ENCODE measurements around the gene TMEM179.

The TMEM179 gene

DNA sequence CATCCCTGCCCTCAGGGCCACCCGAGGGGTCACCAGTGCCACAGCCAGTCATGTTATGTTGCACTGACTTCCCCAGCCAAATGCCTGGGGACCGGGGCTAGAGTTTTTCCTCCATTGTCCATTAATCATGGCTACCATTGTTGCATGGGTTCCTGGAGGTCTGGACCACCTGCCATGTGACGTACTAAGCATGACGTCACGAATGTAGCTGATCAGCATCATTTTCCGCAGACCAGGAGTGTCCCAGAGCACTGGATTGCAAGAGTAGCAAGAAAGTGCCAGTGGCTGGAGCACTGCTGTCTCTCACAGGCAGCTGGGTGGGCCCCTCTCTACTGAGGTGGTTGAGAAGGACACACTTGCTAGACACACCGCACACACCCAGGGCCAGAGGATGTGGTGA lies 31.9 kb downstream of the TMEM179 start:
- no peak for DNase-seq (ENCODE audit: low read depth in 2 of 2, low spot score in 1 of 2)

DNA sequence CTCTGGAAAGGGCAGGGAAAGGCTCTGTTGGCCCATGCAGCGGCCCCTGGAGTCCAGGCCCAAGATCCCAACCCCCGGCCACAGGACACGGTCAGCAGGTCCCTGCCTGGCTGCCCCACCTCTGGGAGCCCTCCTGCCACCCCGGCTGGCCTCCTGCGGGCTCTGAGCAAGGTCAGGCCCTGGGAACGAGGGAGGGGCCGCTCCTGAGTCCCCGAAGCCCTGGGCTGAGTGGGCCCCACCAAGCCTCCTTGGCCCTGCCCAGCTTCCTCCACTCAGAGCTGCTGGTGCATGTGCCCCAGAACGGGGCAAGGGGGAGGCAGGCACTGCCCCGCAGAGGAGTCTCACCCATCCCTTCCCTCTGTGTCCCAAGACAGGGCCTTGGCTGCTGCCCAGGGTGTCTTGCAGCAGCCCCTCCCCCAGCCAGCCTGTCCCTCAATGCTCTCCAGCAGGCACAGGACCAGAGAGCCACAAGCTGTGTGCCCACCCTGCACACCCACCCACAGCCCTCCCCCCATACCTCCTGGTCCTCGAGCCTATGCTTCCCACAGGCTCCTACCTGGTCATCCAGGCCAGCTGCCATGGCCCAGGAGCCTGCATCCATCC lies 32.4 kb downstream of the TMEM179 start:
- DNase-seq (ENCODE audit: low read depth in 2 of 2, low spot score in 1 of 2) = no peak

DNA sequence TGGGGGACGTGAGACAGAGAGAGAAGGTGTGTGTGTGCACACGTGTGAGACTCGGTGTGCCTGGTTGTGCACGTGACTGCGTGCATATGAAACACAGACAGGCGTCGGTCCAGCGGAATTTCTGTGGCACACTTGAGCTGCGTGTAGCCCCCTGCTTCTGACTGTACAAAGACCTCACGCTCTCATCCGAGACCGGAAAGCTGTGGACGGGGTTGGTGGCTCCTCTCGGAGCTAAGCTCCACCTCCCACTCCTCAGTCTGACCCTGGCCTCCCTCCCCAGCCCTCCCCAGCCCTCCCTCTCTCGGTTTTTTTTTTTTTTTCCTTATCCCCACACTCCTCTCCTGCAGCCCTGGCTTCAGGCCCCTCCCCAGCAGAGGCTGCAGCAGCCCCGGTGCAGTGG lies 33.3 kb downstream of the TMEM179 start:
- DNase-seq (ENCODE audit: low read depth in 2 of 2, low spot score in 1 of 2) = no peak

DNA sequence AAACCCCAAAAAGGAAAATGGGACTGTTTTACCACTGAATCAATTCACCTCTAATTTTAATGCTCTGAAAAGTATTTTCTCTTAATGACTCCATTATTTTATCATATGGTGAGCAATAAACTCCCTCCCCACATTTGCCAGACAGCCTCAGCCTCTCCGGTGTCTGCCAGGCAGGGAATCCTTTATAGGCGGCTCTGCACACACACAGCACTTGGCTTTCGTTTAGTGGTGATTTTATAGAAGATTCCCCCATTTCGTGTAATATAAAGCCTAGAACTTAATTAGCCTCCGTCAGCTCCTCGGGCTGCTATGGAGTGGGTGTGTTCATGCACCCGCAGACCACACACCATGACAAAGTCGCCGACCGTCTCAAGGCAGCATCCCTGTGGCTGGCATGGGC lies 35.1 kb downstream of the TMEM179 start:
- DNase-seq (ENCODE audit: low read depth in 2 of 2, low spot score in 1 of 2) = no peak

DNA sequence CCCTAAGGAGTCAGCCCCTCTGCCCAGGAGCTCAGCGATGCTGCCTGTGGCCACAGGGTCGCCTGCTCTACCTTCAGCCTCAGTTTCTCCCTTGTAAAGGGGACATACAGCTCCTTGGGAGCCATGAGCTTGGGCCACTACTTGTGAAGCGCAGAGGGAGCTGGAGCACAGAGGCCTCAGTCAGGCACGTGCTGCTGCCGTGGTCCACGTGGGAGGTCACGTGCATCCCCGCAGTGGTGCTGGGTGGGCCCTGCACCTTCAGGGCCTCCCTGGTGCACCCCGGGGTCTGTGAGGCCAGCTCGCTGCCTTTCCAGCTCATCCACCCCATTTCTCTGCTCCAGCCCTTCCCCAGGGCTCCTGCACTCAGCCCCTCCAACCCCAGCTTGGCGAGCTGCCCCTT lies 36.0 kb downstream of the TMEM179 start:
- no peak for DNase-seq (ENCODE audit: low read depth in 2 of 2, low spot score in 1 of 2)

DNA sequence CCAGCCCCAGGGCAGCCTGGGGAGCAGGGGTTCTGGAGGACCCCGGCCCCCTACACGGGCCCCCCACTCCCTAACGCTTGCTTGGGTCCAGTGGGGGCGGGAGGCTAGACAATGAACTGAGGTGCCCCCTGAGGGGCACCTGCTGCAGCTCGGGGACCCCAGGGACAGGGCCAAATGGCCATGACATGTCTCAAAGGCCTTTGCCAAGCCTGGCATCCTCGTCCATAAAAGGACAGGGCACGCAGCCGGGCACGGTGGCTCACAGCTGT lies 36.7 kb downstream of the TMEM179 start:
- no peak for DNase-seq (ENCODE audit: low read depth in 2 of 2, low spot score in 1 of 2)

DNA sequence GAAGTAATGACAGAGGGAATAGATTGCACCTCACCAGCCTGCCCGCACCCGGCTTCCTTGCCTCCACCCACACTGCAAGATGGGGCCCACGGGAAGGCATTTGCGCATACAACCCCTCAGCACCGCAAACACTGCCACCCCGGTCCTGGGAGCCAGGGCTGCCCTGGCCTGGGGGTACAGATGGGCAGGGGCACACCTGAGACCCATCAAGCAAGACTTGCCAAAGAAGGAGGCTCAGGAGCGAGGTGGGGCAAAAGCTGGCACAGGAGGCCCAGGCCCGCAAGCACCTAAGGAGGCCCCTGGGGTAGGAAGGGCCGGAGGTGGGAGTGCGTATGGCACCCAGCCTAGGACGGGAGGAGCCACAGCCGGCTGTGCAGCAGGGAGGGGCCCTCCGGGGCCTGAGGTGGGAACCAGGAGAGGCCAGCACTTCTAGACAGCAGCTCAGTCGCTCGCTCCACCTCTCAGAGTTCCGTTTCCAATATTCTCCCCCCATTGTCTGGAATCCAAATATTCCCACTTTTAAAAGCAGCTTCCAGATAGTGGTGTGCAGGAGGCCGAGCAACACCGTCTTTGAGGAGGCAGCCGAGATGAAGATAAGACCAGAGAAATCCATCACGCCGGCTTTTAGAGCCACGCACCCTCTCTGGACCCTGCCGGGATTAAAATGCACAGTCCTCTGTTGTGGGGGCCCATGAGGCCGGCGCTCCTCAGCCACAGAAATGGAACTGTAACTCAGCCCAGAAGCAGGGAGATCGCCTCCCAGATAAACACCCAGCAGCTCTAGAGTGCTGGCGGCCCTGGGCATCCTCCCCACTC lies 37.2 kb downstream of the TMEM179 start:
- DNase-seq (ENCODE audit: low read depth in 2 of 2, low spot score in 1 of 2) = no peak

DNA sequence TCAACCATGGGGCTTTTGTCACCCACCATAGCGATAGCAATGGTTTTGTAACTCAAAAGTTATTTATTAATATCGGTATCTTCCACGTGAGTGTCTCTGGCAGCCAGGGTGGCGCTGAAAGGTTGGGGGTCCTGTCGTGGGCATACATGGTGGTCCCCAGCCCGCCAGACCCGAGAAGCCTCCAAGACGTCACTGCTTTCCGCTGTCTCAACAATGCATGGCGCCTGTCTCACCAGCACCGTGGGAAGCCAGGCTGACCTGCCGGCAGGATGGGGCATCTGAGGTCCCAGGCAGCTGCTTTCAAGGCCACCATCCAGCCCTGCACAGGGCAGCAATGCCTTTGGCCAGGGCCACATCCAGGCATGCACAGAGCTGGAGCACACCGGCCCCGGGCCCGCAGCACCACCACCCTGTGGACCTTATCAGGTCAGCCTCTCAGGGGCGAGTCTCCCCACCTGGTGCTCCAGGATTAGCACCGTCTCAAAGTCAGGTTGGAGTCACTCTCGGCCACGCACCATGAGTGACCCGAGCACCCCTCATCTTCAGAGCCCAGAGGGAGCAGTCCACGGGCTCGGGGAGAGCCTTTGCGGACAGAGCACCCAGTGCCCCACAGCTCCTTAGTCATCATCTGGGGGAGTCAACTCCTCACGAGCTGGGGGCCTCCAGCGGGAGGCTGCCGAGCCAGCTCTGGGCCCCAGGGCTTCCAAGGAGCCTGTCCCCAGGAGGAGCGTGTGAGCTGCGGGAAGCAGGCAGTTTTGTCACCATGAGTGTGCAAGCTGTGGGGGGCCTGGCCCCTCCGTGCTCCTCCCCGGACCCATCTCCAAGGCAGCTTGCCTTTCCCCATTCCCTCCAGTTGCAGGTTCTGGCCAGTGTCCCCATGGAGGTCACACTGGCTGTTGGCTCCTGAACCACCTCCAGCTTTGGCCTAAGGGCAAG lies 39.6 kb downstream of the TMEM179 start:
- no peak for DNase-seq (ENCODE audit: low read depth in 2 of 2, low spot score in 1 of 2)

DNA sequence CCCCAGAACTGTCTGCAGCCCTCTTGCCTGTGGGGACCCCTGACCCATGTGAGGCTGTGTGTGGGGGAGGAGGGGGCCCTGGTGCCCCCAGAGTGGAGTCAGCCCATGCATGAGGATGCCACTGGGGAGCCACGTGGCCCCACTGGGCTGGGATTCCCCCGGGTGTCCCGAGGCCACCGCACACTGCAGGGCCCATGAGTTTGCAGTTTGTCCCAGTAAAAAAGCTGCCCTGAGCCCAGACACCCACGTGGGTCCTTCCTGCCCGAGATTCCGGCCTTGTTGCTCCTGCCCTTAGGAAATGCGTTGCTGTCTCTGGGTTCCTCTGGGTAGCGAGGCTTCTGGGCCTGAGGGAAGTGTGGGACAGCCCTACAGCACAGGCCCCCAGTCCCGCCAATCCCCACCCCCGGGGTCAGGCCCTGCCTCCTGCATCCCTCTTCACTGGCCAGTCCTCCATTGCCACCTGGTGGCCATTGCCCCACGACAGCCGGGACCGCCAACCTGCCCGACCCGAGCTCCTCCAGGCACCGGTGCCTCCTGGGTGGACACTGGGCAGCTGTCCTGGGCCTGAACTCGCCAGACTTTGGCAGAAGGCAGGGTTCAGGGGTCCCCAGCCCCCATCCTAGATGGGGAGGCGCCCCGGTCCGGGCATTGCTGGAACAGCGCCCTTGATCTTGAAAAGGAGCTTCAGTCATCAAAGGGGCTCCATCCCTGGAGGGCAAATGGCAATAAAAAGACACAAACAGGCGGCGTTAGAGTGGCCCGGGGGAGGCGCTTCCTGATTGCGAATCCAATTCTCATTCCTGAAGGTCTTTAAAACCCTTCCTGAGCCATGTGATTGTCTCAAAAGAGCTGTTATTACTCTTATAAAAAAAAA lies 40.6 kb downstream of the TMEM179 start:
- DNase-seq (ENCODE audit: low read depth in 2 of 2, low spot score in 1 of 2) = peak; percentile 20 to 34

DNA sequence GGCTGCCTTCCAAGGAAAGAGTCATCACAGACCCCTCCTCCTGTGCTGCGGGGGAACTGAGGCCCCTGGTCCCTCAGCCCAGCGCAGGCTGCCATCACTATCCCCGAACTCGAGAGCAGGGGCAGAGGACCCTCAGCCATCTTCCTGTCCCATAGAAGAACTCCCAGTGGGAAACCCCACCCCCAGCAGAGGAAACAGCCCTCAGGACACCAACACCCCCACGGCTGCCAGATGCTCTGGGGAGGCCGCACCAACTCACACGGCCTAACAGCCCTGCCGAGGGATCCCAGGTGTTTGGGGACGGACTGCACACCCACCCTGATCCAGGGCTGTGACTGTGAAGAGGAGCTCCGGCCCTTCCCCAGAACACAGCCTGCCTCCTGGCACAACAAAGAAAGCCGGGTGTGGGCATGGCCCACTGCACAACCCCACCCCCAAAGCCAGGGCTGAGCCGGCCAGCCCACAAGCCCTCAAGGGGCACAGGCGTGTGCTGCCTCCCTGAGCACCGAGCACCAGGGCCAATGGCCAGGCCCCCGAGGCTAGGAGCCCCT lies 41.3 kb downstream of the TMEM179 start:
- DNase-seq (ENCODE audit: low read depth in 2 of 2, low spot score in 1 of 2) = no peak

DNA sequence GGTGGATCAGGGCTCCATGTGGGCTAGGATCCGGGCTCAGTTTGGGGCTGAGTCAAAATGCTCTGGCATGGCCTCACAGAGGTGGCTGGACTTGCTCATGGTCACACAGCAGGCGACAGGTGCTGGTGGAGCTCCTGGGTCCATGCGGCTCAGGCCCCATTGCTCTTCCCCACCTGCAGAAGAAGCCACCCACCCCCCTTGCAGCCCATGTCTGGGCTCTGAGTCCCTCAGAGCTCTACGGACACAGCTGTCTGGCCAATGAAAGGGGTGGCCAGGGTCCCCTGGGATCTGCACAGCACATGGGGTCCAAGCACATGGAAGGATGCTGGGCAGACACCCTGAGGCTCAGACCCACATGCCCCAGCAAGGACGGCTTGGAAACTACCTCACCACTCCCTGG lies 42.0 kb downstream of the TMEM179 start:
- DNase-seq (ENCODE audit: low read depth in 2 of 2, low spot score in 1 of 2) = no peak

DNA sequence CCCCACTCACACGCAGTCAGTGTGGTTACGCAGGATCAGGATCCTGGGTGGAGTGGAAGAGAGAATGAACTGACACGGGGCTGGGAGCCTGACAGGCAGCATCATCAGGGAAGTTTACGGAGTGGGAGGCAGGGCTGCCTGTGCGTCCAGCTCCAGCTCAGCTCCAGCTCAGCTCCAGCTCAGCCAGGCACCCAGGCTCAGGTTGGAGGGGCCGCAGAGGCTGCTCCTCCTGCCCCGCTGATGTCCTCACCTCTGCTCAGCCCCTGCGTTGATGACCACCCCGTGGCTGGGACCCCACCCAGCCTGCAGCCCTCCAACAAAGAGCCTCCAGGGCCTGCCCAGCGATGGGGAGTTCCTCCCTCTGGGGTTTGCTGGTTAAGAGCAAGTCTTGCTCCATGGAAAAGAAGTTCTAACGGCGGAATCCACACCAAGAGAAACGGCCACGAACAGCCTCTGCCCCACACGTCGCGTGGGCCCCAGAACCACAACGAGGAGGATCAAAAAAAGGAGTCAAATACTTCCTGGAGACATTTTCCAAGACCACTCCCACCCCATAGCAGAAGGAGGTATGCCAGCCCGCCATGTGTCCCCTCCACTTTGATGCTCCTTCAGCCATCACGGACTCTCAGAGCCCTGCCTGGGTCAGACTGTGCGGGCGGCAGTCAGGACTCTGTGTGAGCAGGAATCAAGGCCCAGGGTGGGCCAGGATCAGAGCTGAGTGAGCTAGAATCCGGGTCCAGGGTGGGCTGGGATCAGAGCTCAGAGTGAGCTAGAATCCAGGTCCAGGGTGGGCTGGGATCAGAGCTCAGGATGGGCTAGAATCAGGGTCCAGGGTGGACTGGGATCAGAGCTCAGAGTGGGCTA lies 42.7 kb downstream of the TMEM179 start:
- no peak for DNase-seq (ENCODE audit: low read depth in 2 of 2, low spot score in 1 of 2)

DNA sequence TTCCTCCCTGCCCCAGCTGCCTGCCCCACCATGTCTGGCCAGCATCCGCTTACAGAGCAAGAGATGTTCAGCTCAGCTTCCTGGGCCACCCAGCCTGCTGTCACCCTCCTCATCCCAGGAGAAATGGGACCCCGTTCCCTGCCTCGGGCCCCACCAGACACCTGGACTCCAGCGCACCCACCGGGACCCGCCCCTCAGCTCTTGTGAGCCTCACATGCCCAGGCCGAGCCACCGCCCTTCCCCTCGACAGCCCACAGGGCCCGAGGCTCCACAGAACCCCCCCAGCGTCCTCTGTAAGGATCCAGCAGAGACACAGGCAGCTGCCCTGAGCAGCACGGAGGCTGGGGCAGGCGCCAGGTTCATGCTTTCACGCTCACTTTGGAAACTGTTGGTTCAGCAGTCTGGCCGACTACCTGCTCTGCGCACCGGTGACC lies 43.4 kb downstream of the TMEM179 start:
- no peak for DNase-seq (ENCODE audit: low read depth in 2 of 2, low spot score in 1 of 2)

DNA sequence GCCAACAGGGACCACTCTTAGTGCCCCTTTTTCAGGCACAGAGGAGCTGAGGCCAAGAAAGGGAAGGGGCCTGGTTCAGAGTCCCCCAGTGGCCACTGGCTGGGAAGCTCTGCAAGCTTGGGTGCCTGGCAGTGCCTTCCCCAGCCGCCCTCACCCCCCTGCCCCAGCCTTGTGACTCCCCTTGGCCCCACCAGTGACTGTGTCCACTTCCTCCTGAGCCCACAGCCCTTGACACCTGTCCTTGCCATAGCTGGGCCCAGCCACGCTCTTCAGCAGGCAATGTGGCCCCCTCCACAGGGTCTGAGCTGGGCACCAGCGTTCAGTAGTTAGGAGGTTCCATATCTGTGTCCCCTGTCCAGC lies 44.0 kb downstream of the TMEM179 start:
- DNase-seq (ENCODE audit: low read depth in 2 of 2, low spot score in 1 of 2) = no peak

DNA sequence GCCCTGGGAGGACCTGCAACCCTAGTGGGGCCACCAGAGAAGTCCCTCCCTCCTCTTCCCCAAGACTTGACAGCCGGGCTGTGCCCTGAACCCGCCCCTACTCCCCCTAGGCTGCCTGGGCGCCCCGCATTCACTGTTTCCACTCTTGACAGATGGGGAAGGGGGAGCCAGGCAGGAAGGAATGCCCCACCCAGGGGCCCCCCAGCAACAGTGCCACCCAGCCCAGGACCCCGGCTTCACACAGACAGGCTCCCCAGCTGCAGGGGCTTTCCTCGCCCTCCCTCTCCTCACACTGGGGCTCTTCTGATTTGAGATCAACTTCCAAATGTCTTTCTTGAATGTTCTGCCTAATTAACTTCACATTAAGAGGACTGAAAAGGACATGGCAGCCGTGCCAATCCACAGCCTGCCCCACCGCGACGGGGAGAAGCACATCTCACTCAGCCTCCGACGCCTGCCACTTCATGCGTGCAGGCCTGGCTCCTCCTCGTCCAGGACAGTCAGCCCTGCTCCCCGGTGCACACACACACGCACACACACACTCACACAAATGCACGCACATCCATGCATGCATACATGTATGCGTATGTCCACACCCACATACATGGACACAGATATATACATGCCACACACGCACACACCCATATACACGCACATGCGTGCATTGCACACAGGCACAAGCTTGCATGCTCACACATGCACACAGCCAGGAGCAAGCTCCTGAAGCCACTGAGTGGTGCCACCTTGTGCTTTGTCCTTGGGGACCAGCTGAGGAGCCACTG lies 44.6 kb downstream of the TMEM179 start:
- DNase-seq (ENCODE audit: low read depth in 2 of 2, low spot score in 1 of 2) = no peak

DNA sequence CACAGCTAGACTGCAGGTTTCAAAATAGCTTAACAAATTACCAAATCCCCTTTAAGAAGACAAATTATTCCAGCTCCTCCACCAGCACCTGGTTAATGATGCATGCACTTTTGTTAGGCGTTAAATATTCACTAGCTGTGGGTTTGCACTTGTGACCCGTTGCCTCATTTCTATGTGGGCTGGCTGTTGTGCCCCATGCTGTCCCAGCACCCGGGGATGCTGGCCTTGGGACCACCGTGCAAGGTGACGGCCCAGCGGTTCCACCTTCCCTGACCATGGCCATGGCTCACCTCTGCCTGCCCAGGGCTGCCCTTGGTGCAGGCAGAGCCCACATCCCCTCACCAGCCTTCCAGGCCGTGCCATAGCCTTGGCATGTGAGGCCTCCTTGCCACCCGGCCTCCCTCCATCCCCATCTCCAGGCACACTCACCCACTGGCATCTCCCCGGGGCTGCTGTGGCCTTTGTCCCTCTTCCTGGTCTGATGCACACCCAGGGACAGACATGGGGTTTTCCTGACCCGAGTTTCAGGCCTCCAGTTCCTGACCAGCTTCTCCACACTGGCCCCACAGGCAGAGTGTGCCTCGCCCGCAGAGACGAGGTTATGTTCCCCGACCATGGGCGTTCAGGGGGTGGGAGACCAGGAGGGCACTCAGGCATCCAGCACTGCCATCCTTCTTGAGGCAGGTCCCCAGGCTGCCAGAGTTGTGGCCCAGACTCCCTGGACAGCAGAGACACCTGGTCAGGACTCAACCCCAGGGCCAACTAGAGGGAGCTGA lies 45.4 kb downstream of the TMEM179 start:
- no peak for DNase-seq (ENCODE audit: low read depth in 2 of 2, low spot score in 1 of 2)

DNA sequence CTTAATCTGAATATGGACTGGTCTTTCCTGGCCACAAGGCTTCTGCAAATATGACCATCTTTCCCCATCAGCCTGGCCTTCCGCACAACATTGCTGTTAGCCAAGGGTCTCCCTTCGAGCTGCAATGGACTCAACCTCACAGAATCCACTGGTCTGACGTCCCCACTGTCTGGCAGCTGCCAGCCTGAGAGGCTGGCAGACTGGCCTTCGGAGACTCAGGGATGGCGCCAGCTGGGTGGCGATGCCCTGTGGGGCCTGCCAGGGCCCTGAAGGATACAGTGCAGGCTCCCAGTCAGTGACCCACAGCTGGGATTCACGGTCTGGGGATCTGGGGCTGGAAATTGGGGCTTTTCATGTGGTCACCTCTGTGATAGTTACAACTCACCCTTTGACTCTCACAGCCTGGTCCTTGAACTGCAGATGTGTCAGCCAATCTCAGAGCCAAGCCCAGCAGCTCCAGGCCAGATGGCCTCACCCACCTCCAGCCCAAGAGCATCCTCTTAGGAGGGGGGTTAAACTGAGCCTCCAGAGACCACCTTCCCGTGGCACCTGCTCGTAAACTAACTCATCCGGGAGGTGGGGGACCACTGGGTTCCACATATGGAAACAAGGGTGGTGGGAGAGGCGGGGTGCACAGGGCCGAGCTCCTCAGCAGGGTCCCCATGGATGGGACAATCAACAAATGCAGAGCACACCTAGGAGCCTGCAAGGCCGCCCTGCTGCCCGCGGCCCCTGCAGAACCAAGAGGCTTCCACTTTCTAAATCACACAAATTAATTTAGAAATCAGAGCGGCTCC lies 46.1 kb downstream of the TMEM179 start:
- no peak for DNase-seq (ENCODE audit: low read depth in 2 of 2, low spot score in 1 of 2)

DNA sequence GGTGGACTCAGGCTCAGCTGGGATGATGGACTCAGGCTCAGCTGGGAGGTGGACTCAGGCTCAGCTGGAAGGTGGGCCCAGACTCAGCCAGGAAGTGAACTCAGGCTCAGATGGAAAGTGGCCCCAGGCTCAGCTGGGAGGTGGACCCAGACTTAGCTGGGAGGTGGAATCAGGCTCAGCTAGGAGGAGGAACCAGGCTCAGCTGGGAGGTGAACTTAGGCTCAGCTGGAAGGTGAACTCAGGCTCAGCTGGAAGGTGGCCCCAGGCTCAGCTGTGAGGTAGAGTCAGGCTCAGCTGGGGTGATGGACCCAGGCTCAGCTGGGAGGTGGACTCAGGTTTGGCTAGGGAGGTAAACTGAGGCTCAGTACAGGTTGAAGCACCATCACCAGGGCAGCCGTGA lies 46.8 kb downstream of the TMEM179 start:
- no peak for DNase-seq (ENCODE audit: low read depth in 2 of 2, low spot score in 1 of 2)
